Medulla oblongata (tissue), 1 donor: Measurements from ENCODE around the gene LRP1B.

ENCODE experiments used
- DNase-seq: peaks from one replicate; pipeline ENCODE4 v3.0.0-alpha.2; 2015; ENCODE audit errors: extremely low spot score

The LRP1B gene

GRCh38 chr2:141770530-141770929 is 360.3 kb downstream of the LRP1B start:
- DNase-seq: no peak

- DNase-seq: no peak
Measured at GRCh38 chr2:141767691-141768090, 363.1 kb downstream of the LRP1B start.

- DNase-seq: no peak
Measured at GRCh38 chr2:141767051-141767450, 363.8 kb downstream of the LRP1B start.

- DNase-seq: no peak
Measured at GRCh38 chr2:141766225-141766624, 364.6 kb downstream of the LRP1B start.

- DNase-seq: no peak
Measured at GRCh38 chr2:141748616-141749015, 382.2 kb downstream of the LRP1B start.

GRCh38 chr2:141741652-141742051 is 389.2 kb downstream of the LRP1B start:
- DNase-seq: no peak

GRCh38 chr2:141737492-141738255 is 393.1 kb downstream of the LRP1B start:
- no peak for DNase-seq

- DNase-seq: no peak
Measured at GRCh38 chr2:141736466-141736865, 394.4 kb downstream of the LRP1B start.

- DNase-seq: no peak
Measured at GRCh38 chr2:141728886-141729285, 401.9 kb downstream of the LRP1B start.

GRCh38 chr2:141728142-141728541 is 402.7 kb downstream of the LRP1B start:
- DNase-seq: no peak

GRCh38 chr2:141724426-141724825 is 406.4 kb downstream of the LRP1B start:
- DNase-seq: no peak

GRCh38 chr2:141723814-141724213 is 407.0 kb downstream of the LRP1B start:
- DNase-seq: no peak

GRCh38 chr2:141720476-141720875 is 410.3 kb downstream of the LRP1B start:
- no peak for DNase-seq

- DNase-seq: peak; percentile 44
Measured at GRCh38 chr2:141714496-141714895, 416.3 kb downstream of the LRP1B start.

GRCh38 chr2:141711627-141712026 is 419.2 kb downstream of the LRP1B start:
- no peak for DNase-seq

GRCh38 chr2:141710589-141711239 is 420.1 kb downstream of the LRP1B start:
- DNase-seq: no peak

GRCh38 chr2:141709756-141710155 is 421.1 kb downstream of the LRP1B start:
- no peak for DNase-seq

- no peak for DNase-seq
Measured at GRCh38 chr2:141707486-141707885, 423.3 kb downstream of the LRP1B start.

- DNase-seq: no peak
Measured at GRCh38 chr2:141704541-141704940, 426.3 kb downstream of the LRP1B start.

- no peak for DNase-seq
Measured at GRCh38 chr2:141703501-141703900, 427.3 kb downstream of the LRP1B start.

GRCh38 chr2:141701618-141702017 is 429.2 kb downstream of the LRP1B start:
- DNase-seq: no peak

GRCh38 chr2:141699573-141699972 is 431.2 kb downstream of the LRP1B start:
- no peak for DNase-seq

GRCh38 chr2:141698500-141698899 is 432.3 kb downstream of the LRP1B start:
- DNase-seq: no peak
